Fibroblast of upper back skin (primary cell): Measurements from ENCODE around the gene DCDC2C.
A peak's percentile ranks its signal among the peaks of the same experiment; 100 is the strongest.
"Not testable (repeated sequence)": the region's sequence is repeated elsewhere in the genome, so short reads cannot be mapped to it uniquely, and the experiment has no call there.

Experiments used
- DNase-seq: peaks from one replicate; pipeline ENCODE4 v3.0.0-alpha.2; 2013

The DCDC2C gene

GRCh38 chr2:3777966-3778365, 74.6 kb downstream of the DCDC2C start:
- DNase-seq: no peak

- DNase-seq: no peak
Observed at GRCh38 chr2:3778851-3779495, 75.6 kb downstream of the DCDC2C start.

DNA sequence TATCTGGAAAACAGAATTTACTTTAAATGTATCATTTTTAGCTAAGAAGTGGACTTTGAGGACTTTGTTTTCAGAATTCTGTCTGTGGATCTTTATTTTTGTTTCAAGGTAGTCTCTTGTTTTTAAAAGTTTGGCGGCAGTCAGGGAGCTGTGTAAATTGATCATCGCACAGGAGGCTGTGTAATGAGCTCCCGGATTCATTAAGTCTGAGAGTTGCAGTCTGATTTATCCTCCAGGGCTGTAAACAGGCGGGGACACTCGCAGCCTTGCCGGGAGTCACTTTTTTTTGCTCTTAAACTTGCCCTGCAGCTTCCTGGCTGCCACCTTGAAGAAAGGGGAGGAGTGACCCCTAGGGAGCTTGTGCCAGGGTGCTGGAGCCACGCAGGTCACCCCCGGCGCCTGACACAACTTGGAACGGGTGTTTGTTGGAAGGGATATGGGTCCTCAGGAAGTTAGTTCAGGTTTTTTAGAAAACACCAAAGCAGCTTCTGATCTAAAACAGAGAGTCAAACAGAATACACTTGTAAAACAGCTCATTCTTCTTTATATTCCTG, 76.2 kb downstream of the DCDC2C start:
- DNase-seq: no peak

GRCh38 chr2:3780477-3781402, 77.4 kb downstream of the DCDC2C start:
- DNase-seq: peak; percentile 56

GRCh38 chr2:3784731-3785130, 81.4 kb downstream of the DCDC2C start:
- peak; percentile 76 for DNase-seq

- peak; percentile 64 for DNase-seq
Observed at GRCh38 chr2:3785220-3785889, 82.0 kb downstream of the DCDC2C start.

- no peak for DNase-seq
Observed at GRCh38 chr2:3785890-3786273, 82.5 kb downstream of the DCDC2C start.

- no peak for DNase-seq
Observed at GRCh38 chr2:3787768-3788167, 84.4 kb downstream of the DCDC2C start.

GRCh38 chr2:3789256-3789655, 85.9 kb downstream of the DCDC2C start:
- peak; percentile 32 for DNase-seq

- DNase-seq: no peak
Observed at GRCh38 chr2:3793249-3793648, 89.9 kb downstream of the DCDC2C start.

GRCh38 chr2:3801506-3801905, 98.1 kb downstream of the DCDC2C start:
- DNase-seq: no peak

- no peak for DNase-seq
Observed at GRCh38 chr2:3805201-3805939, 102.0 kb downstream of the DCDC2C start.

DNA sequence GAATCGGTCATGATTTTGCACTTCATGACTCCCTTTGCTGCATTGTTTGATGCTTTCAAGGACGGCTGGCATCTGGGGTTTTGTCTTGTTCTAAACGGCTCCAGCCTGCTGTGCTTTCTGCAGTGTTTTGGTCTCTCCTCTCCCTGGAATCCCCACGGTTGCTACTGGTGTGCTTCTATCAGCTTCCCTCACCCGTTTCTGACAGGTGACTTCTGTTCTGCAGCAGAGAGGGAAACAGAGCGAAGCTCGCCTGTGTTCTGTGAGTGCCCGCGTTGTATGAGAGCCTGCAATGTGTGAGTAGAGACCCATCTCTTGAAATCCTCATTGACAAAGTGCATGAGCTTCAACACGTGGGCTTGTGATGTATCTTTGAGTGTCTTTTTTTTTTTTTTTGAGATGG, 102.8 kb downstream of the DCDC2C start:
- DNase-seq: no peak

DNA sequence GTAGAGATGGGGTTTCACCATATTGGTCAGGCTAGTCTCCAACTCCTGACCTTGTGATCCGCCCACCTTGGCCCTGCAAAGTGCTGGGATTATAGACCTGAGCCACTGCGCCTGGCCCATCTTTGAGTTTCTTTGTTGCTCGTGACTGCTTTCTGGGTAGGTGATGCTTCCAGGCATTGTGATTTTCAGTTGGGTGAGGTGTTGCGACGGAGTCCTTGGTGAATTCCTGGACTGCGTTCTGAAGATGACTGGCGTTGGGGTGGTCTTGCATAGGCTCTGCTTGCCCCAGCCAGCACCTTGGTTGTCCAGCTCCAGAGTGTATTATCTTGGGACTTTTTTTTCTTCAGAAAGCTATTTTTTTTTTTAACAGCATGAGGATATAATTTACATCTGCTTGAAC, 103.4 kb downstream of the DCDC2C start:
- no peak for DNase-seq

- DNase-seq: peak; percentile 80
Observed at GRCh38 chr2:3807853-3808252, 104.5 kb downstream of the DCDC2C start.

GRCh38 chr2:3814706-3815245, 111.4 kb downstream of the DCDC2C start:
- no peak for DNase-seq

DNA sequence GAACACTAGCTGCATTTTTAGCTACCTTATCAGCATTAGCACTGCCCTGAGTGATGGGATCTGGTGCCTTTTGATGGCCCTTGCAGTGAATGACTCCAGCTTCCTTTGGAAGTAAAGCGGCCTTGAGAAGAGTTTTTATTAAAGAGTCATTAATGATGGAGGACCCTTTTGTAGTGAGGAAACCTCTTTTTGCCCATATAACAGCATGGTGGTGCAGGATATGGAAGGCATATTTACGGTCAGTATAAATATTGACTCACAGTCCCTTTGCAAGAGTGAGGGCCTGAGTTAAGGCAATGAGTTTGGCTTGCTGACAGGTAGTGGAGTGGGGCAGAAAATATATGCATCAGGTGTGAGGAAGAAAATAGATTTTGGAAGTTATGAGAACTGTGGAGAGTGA, 113.8 kb downstream of the DCDC2C start:
- not testable (repeated sequence) for DNase-seq

- no peak for DNase-seq
Observed at GRCh38 chr2:3823748-3824147, 120.4 kb downstream of the DCDC2C start.

DNA sequence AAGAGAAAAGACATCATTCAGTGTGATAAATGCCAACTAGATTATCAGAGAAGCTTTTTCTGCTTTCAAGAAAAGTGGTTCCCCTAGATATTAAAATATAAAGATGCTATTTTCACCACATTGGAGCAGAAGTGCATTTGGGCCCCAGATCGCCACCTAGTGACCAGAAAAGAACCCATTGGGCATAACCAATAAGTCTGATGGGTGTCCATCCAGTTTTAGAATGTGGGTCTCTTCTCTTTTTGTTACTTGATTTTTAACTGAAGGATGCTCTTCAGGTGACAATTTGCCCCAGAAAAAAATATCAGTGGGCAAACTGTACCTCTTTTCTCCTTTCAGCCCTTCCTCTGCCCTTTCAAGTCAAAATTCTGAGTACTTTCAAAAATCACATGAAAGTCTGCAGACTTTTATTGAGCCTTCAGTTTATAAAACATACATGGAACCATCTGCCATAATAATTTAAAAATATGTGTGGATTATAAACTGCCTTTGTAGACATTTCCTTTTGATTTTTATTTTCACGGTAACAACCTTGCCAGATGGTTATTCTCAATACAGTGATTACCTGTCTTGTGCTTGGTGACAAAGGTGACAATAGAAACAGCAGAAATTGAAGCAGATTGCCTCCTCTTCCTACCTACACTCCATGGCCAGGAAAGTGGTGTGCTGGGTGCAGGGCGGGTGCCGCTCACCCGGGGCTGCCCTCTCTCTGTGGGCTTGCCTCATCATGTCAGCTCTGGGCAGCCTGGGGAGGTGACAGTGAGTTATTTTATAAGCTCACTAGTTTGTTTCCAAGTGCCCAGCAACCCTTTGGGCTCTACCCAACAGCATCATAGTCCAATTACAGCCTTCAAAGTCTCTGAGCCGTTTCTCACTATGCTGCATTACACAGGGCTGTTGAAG, 124.5 kb downstream of the DCDC2C start:
- peak; percentile 46 for DNase-seq

- no peak for DNase-seq
Observed at GRCh38 chr2:3830796-3831195, 127.4 kb downstream of the DCDC2C start.

DNA sequence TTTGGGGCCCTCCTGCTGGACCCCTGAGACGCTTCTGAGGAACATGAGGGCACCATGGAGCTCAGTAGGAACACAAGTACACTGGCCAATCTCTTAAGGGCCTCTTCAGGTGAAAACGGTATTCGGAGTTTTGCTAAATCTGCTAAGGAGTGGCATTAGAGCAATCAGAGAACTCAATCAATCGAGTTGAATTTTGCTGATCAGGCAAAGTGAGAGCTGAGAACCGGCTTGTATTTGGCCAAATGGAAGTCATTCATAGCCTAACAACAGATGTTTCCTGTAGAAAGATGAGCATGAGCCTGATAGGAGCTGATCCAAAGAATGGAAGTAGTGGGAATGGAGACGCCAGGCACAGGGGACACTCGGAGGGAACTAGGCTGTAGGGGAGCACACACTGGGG, 133.7 kb downstream of the DCDC2C start:
- no peak for DNase-seq
